H1 (cell line): Measurements from ENCODE around the gene LRRC2. TPM values are rescaled to one million over a fixed set of nuclear protein-coding genes. Genes with fewer than 3 reads are reported as not detected.

ENCODE experiments used
- CTCF ChIA-PET: fragments of 300-600 bp; sonication (Branson Sonifier 250); formaldehyde crosslinking; loops from one replicate; lab custom pipeline; 2021; ENCODE audit not compliant: partially characterized antibody; lab: Charles Lee
- POLR2A ChIA-PET: fragments of 300-600 bp; sonication (Branson Sonifier 250); formaldehyde crosslinking; loops from one replicate; lab custom pipeline; 2021; ENCODE audit warnings: inconsistent platforms; ENCODE audit not compliant: partially characterized antibody; lab: Charles Lee
- DNase-seq, 2 experiments: peaks; one replicate each; pipeline versions ENCODE4 v3.0.0 to v3.0.0-alpha.2; 2010 to 2022; ENCODE audit warnings: low spot score in 2 of 2, low read depth in 1 of 2, mixed read lengths in 1 of 2
- FAIRE-seq: peaks from 2 replicates; lab custom pipeline; 2011; peaks lifted over from hg19 to GRCh38; lab: Jason Lieb, UNC
- H2AFZ ChIP-seq: 2 replicates; pipeline ENCODE4 v1.8.1; 2012; ENCODE audit warnings: low read length, inconsistent platforms
- H2AK5ac ChIP-seq: 2 replicates; pipeline ENCODE4 v1.6.1; 2013; ENCODE audit warnings: low read depth, low read length
- H2BK120ac ChIP-seq: replicated peaks from 2 replicates; pipeline ENCODE3; 2013; ENCODE audit warnings: low read depth, low read length, inconsistent platforms
- H2BK12ac ChIP-seq: 2 replicates; pipeline ENCODE4 v1.6.1; 2013; ENCODE audit warnings: low read depth, low read length
- H2BK15ac ChIP-seq: 2 replicates; pipeline ENCODE4 v1.6.1; 2013; ENCODE audit warnings: low read length
- H2BK20ac ChIP-seq: 2 replicates; pipeline ENCODE4 v1.6.1; 2013; ENCODE audit warnings: low read length
- H2BK5ac ChIP-seq: 2 replicates; pipeline ENCODE4 v1.6.1; 2013; ENCODE audit warnings: low read depth, low read length
- H3K14ac ChIP-seq: 2 replicates; pipeline ENCODE4 v1.6.1; 2013; ENCODE audit warnings: inconsistent platforms; ENCODE audit not compliant: insufficient read length
- H3K18ac ChIP-seq: 2 replicates; pipeline ENCODE4 v1.6.1; 2013; ENCODE audit warnings: low read length; ENCODE audit errors: extremely low read depth
- H3K23ac ChIP-seq: 2 replicates; pipeline ENCODE4 v1.6.1; 2013; ENCODE audit warnings: inconsistent platforms; ENCODE audit not compliant: insufficient read length
- H3K23me2 ChIP-seq: 2 replicates; pipeline ENCODE4 v1.6.1; 2013; ENCODE audit warnings: low read depth, low read length
- H3K27ac ChIP-seq: 2 replicates; pipeline ENCODE4 v1.6.1; 2011; ENCODE audit warnings: low read depth, low read length, inconsistent platforms
- H3K27me3 ChIP-seq, 4 experiments: replicated peaks in 1 of 4; 1 replicate in 1 of 4; 2 replicates in 3 of 4; pipeline versions ENCODE4 v1.6.1 to v1.8.1; 2011 to 2013; ENCODE audit warnings: low read length in 3 of 4, mild to moderate bottlenecking in 3 of 4, inconsistent platforms in 2 of 4, mixed read lengths in 2 of 4, moderate library complexity in 1 of 4; ENCODE audit not compliant: control insufficient read depth in 3 of 4, insufficient read depth in 3 of 4; ENCODE audit errors: extremely low read depth in 1 of 4
- H3K36me3 ChIP-seq, 4 experiments: 2 replicates each; pipeline versions ENCODE4 v1.6.1 to v1.8.1; 2011 to 2013; ENCODE audit warnings: mild to moderate bottlenecking in 4 of 4, low read length in 3 of 4, moderate library complexity in 2 of 4, control low read depth in 1 of 4, inconsistent platforms in 1 of 4; ENCODE audit not compliant: insufficient read depth in 4 of 4, control insufficient read depth in 2 of 4
- H3K4ac ChIP-seq: replicated peaks from 2 replicates; pipeline ENCODE3; 2013; ENCODE audit warnings: low read length, low read depth, mixed read lengths, inconsistent platforms; ENCODE audit not compliant: insufficient read length
- H3K4me1 ChIP-seq, 4 experiments: replicated peaks in 1 of 4; 1 replicate in 1 of 4; 2 replicates in 3 of 4; pipeline versions ENCODE4 v1.6.1 to v1.8.1; 2011 to 2013; ENCODE audit warnings: low read length in 3 of 4, inconsistent platforms in 2 of 4, mixed read lengths in 1 of 4; ENCODE audit not compliant: insufficient read depth in 4 of 4, control insufficient read depth in 3 of 4
- H3K4me2 ChIP-seq, 2 experiments: 2 replicates each; pipeline versions ENCODE4 v1.6.1 to v1.8.1; 2011 to 2013; ENCODE audit warnings: low read depth in 2 of 2, low read length in 2 of 2, control low read depth in 1 of 2, inconsistent platforms in 1 of 2, mild to moderate bottlenecking in 1 of 2; ENCODE audit not compliant: insufficient read depth in 1 of 2
- H3K4me3 ChIP-seq, 4 experiments: fragments of 200-600, 300-600 bp in 1 of 4; sonication (generic), shearing (Covaris generic), sonication (Bioruptor Twin) in 1 of 4; 2 replicates each; pipeline versions ENCODE4 v1.5.1 to v1.8.1; 2011 to 2016; ENCODE audit warnings: low read length in 4 of 4, low read depth in 3 of 4, control low read depth in 2 of 4, inconsistent platforms in 2 of 4, mild to moderate bottlenecking in 2 of 4, mixed read lengths in 1 of 4, moderate library complexity in 1 of 4; ENCODE audit not compliant: insufficient read depth in 2 of 4; ENCODE audit errors: extremely low read depth in 1 of 4
- H3K56ac ChIP-seq: replicated peaks from 2 replicates; pipeline ENCODE3; 2013; ENCODE audit warnings: low read depth, mild to moderate bottlenecking, mixed read lengths, low read length, inconsistent platforms; ENCODE audit not compliant: insufficient read length
- H3K79me1 ChIP-seq: 2 replicates; pipeline ENCODE4 v1.6.1; 2013; ENCODE audit warnings: low read depth, low read length, control low read depth
- H3K79me2 ChIP-seq, 2 experiments: 2 replicates each; pipeline versions ENCODE4 v1.6.1 to v1.8.1; 2012 to 2013; ENCODE audit warnings: low read length in 2 of 2, mild to moderate bottlenecking in 2 of 2, inconsistent platforms in 1 of 2; ENCODE audit not compliant: insufficient read depth in 2 of 2, control insufficient read depth in 1 of 2
- H3K9ac ChIP-seq, 4 experiments: replicated peaks in 1 of 4; 1 replicate in 1 of 4; 2 replicates in 3 of 4; pipeline versions ENCODE4 v1.6.1 to v1.8.1; 2011 to 2013; ENCODE audit warnings: low read depth in 3 of 4, low read length in 3 of 4, control low read depth in 2 of 4, mild to moderate bottlenecking in 2 of 4, moderate library complexity in 2 of 4, inconsistent platforms in 1 of 4; ENCODE audit errors: extremely low read depth in 1 of 4
- H3K9me3 ChIP-seq, 2 experiments: 2 replicates each; pipeline versions ENCODE4 v1.6.1 to v1.8.1; 2012 to 2013; ENCODE audit warnings: mild to moderate bottlenecking in 2 of 2, moderate library complexity in 2 of 2, control low read depth in 1 of 2, inconsistent platforms in 1 of 2, low read depth in 1 of 2, low read length in 1 of 2, mixed read lengths in 1 of 2; ENCODE audit not compliant: insufficient read depth in 2 of 2
- H4K20me1 ChIP-seq, 2 experiments: replicated peaks in 1 of 2; 2 replicates each; pipeline versions ENCODE3 to v1.8.1; 2011 to 2013; ENCODE audit warnings: inconsistent platforms in 2 of 2, low read length in 2 of 2, mild to moderate bottlenecking in 1 of 2; ENCODE audit not compliant: insufficient read depth in 2 of 2, control insufficient read depth in 1 of 2
- H4K5ac ChIP-seq: 2 replicates; pipeline ENCODE4 v1.6.1; 2013; ENCODE audit warnings: low read length, low read depth, mixed read lengths, inconsistent platforms; ENCODE audit not compliant: insufficient read length
- H4K8ac ChIP-seq: 2 replicates; pipeline ENCODE4 v1.8.0; 2013; ENCODE audit warnings: mild to moderate bottlenecking, moderate library complexity, low read length, inconsistent platforms; ENCODE audit not compliant: insufficient read depth; ENCODE audit errors: extremely low read depth
- H4K91ac ChIP-seq: replicated peaks from 2 replicates; pipeline ENCODE3; 2013; ENCODE audit warnings: low read length, mixed read lengths, inconsistent platforms; ENCODE audit not compliant: insufficient read length
- EGR1 ChIP-seq: IDR thresholded peaks from 2 replicates; pipeline ENCODE4 v1.6.1; 2011; ENCODE audit warnings: low read depth, low read length, borderline replicate concordance
- POLR2A ChIP-seq, 2 experiments: IDR thresholded peaks; 1 replicate in 1 of 2; 2 replicates in 1 of 2; pipeline ENCODE4 v1.6.1; 2011; ENCODE audit warnings: low read depth in 2 of 2, low read length in 2 of 2, mild to moderate bottlenecking in 2 of 2; ENCODE audit errors: control extremely low read depth in 1 of 2
- RXRA ChIP-seq: IDR thresholded peaks from 2 replicates; pipeline ENCODE4 v1.6.1; 2011; ENCODE audit warnings: low read depth, mild to moderate bottlenecking, low read length, moderate library complexity; ENCODE audit not compliant: insufficient read depth
- SAP30 ChIP-seq: fragments of 300-600 bp; sonication (generic); IDR thresholded peaks from 2 replicates; pipeline ENCODE4 v1.7.1; 2012; ENCODE audit warnings: low read length, moderate library complexity, mild to moderate bottlenecking, inconsistent platforms; ENCODE audit not compliant: insufficient read depth, insufficient replicate concordance
- WGBS, 2 experiments: shearing (Covaris generic) in 1 of 2; methylation state at CpG; one replicate each; pipeline versions ENCODE4 v1.1.6 to v1.1.7; 2013 to 2015; ENCODE audit warnings: low lambda C conversion rate in 2 of 2, mixed read lengths in 2 of 2, inconsistent platforms in 1 of 2, low coverage in 1 of 2, missing lambda C conversion rate in 1 of 2; ENCODE audit not compliant: insufficient replicate concordance in 2 of 2, insufficient coverage in 1 of 2, insufficient read length in 1 of 2; ENCODE audit errors: extremely low coverage in 1 of 2, missing lambda C conversion rate in 1 of 2; 5-methylcytosine and 5-hydroxymethylcytosine counted together
- polyA plus RNA-seq, 7 experiments: library from polyadenylated mRNA; depleted of rRNA in 3 of 7; stranded (reverse) in 5 of 7; unstranded in 2 of 7; fragments of >200 nt in 5 of 7; fragments of 200-250 nt in 2 of 7; gene quantifications; 1 replicate in 5 of 7; 2 replicates in 1 of 7; 4 replicates in 1 of 7; pipeline versions ENCODE4 v1.2.1 to v1.2.3, GENCODE V29; 2011 to 2013; ENCODE audit warnings: missing spikeins in 2 of 7, mixed read lengths in 2 of 7
- total RNA-seq: library from RNA; stranded (reverse); fragmentation: NEBNext Ultra II Directional; extraction: Animal tissue kit (Norgen Biotek cat#: 25700); gene quantifications from 2 replicates; pipeline ENCODE4 v1.2.1, GENCODE V29; 2021

The LRRC2 gene
- total and polyA plus RNA-seq, 2 of the 8 experiments (the other 6 are each of a cell fraction or from before 2014, with no cell fraction given), result 1.4 to 6.4 TPM

GRCh38 chr3:46517784-46518181 is 48.3 kb downstream of the LRRC2 start:
- WGBS, 2 experiments, result 97% methylated on average over 2 of the region's 2 CpGs; no CpG with 5 or more reads in 1 of the 2 experiments
- H3K23ac ChIP-seq, result no peak overlapping the region
- no peak overlapping the region for H2AFZ ChIP-seq
- no peak overlapping the region for H3K18ac ChIP-seq
- no peak overlapping the region for H2BK120ac ChIP-seq
- no peaks in the 10 kb centered on the region for H3K4me1 ChIP-seq
- no peak overlapping the region for H2BK20ac ChIP-seq
- no peaks in the 10 kb centered on the region for H3K23me2 ChIP-seq
- no peaks in the 10 kb centered on the region for H3K9me3 ChIP-seq
- no peaks in the 10 kb centered on the region for H3K27me3 ChIP-seq
- no peak overlapping the region for H4K5ac ChIP-seq
- H2BK15ac ChIP-seq, result no peak overlapping the region
- no peaks in the 10 kb centered on the region for H3K79me2 ChIP-seq
- H3K4me2 ChIP-seq, result no peak overlapping the region
- H3K56ac ChIP-seq, result no peak overlapping the region
- H3K4ac ChIP-seq, result no peak overlapping the region
- no peak overlapping the region for H3K4me3 ChIP-seq
- DNase-seq (no peak), FAIRE-seq (no peak)
- H3K14ac ChIP-seq, result no peak overlapping the region
- no peak overlapping the region for H4K8ac ChIP-seq
- H2BK5ac ChIP-seq, result no peak overlapping the region
- CTCF ChIA-PET, result interaction anchor here (3.7 kb wide), 1 partner anchor 29 kb away, joined by 14 read pairs; no protein-coding TSS in a partner anchor
- H2BK12ac ChIP-seq, result no peak overlapping the region
- no peaks in the 10 kb centered on the region for H3K36me3 ChIP-seq
- H3K27ac ChIP-seq, result no peak overlapping the region
- POLR2A ChIA-PET, result interaction anchor here (0.8 to 1.3 kb wide), 2 partner anchors 43 to 56 kb away, joined by 3 to 6 read pairs; no protein-coding TSS in a partner anchor
- H3K9ac ChIP-seq, result no peak overlapping the region
- no peaks in the 10 kb centered on the region for H3K79me1 ChIP-seq
- no peak overlapping the region for H2AK5ac ChIP-seq
- H4K20me1 ChIP-seq, result no peaks in the 10 kb centered on the region
- H4K91ac ChIP-seq, result no peak overlapping the region
- TF ChIP-seq RXRA, result no peak
- no peak for TF ChIP-seq EGR1
- no peak for TF ChIP-seq POLR2A (IDR thresholded peaks at IDR 0.05; ENCODE audit: control extremely low read depth in 1 of 2, low read depth in 2 of 2, low read length in 2 of 2)
- no peak for TF ChIP-seq SAP30
